ENCODE results near the gene HLA-DOB.

Gene HLA-DOB

GRCh38 chr6:32816746-32817204 lies at the start of gene HLA-DOB:
TSS of gene HLA-DOB (minus strand) at chr6:32817002. CDS start at chr6:32816951, 51 bp downstream.
- Histone ChIP-seq H3K4me1 (ENCODE audit: low read length) (peaks cover 26% of the 10 kb centered on the region), H3K4me2 (ENCODE audit: low read depth, low read length) (peak within 1 kb of the TSS; percentile 85), H3K79me2 (ENCODE audit: low read length) (no peaks in the 10 kb centered on the region), H3K4me3 (ENCODE audit: low read length) (peak within 1 kb of the TSS; percentile 44), H3F3A (ENCODE audit: insufficient read depth, low read length) (peaks cover 17% of the 10 kb centered on the region), H3K27me3 (replicated peaks; ENCODE audit: insufficient read depth, low read length) (no peaks in the 10 kb centered on the region), H3K27ac (ENCODE audit: low read length) (peak within 1 kb of the TSS; percentile 76), H3K9me3 (replicated peaks; ENCODE audit: insufficient read depth, low read length) (no peaks in the 10 kb centered on the region), H3K9me2 (replicated peaks; ENCODE audit: insufficient read depth, low read length) (no peaks in the 10 kb centered on the region), H2AFZ (ENCODE audit: low read length) (peak within 1 kb of the TSS; percentile 60), H3K9ac (ENCODE audit: low read length) (peak within 1 kb of the TSS; percentile 20; the same call in 1 of the 2 replicates), H4K20me1 (ENCODE audit: insufficient read depth, low read length) (no peaks in the 10 kb centered on the region), H3K36me3 (replicated peaks; ENCODE audit: insufficient read depth, low read length) (no peaks in the 10 kb centered on the region)
- DNase-seq: peak; percentile 53
- TF ChIP-seq EZH2 (optimal IDR thresholded peaks at IDR 0.05; ENCODE audit: low read depth, low read length) (no peak), CTCF (IDR thresholded peaks at IDR 0.05; ENCODE audit: low read length) (no peak), EZH2phosphoT487 (IDR thresholded peaks at IDR 0.05; ENCODE audit: low read length) (no peak)

DNA sequence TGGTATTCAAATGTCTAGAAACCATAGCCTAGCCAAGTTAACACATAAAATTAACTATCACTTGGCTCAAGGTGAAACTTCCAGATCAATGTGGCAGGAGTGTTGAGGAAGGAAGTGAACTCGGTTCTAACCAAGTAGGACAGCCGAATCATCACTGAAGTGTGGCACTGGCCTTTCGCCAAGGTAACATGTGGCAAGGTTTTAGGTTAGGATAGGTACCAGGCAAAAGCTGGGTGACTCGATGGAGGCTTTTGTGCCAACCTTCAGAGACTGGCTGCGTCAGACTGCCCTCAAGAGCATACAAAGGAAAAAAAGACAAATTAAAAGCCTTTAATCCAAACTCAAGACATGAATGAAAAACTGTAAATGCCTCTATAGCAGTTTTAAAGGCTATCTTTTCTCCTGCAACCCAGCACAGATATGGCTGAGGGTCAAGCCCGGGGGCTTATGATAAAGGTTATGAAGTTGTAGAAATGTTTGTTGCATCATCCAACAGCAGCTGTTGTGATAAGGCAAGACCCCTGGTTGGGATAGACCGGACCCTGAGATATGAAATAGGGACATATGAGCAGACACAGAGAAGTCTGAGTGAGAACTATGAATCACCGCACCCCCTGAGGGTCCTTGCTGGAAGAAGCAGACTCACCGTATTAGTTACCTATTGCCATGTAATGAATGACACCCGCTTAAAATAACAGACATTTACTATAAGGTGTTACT lies 49.1 kb upstream of the HLA-DOB start:
- no peak overlapping the region for H2AFZ ChIP-seq (ENCODE audit: low read length)
- no peak for TF ChIP-seq EZH2phosphoT487 (IDR thresholded peaks at IDR 0.05; ENCODE audit: low read length)
- no peak for TF ChIP-seq CTCF (IDR thresholded peaks at IDR 0.05; ENCODE audit: low read length)
- no peak overlapping the region for H3K27ac ChIP-seq (ENCODE audit: low read length)
- H3F3A ChIP-seq (ENCODE audit: insufficient read depth, low read length): no peaks in the 10 kb centered on the region
- 0 out of 2 replicates have a peak, but pooled peaks cover 3% of the 10 kb centered on the region for H3K4me1 ChIP-seq (ENCODE audit: low read length)
- DNase-seq: no peak
- H4K20me1 ChIP-seq (ENCODE audit: insufficient read depth, low read length): no peaks in the 10 kb centered on the region
- H3K36me3 ChIP-seq (replicated peaks; ENCODE audit: insufficient read depth, low read length): no peaks in the 10 kb centered on the region
- H3K79me2 ChIP-seq (ENCODE audit: low read length): no peaks in the 10 kb centered on the region
- no peaks in the 10 kb centered on the region for H3K9me2 ChIP-seq (replicated peaks; ENCODE audit: insufficient read depth, low read length)
- no peaks in the 10 kb centered on the region for H3K27me3 ChIP-seq (replicated peaks; ENCODE audit: insufficient read depth, low read length)
- no peaks in the 10 kb centered on the region for H3K9me3 ChIP-seq (replicated peaks; ENCODE audit: insufficient read depth, low read length)
- H3K9ac ChIP-seq (ENCODE audit: low read length): no peak overlapping the region
- no peak overlapping the region for H3K4me3 ChIP-seq (ENCODE audit: low read length)
- H3K4me2 ChIP-seq (ENCODE audit: low read depth, low read length): no peak overlapping the region

- Histone ChIP-seq H3K27ac (ENCODE audit: low read length) (no peak overlapping the region), H3K79me2 (ENCODE audit: low read length) (no peaks in the 10 kb centered on the region), H2AFZ (ENCODE audit: low read length) (no peak overlapping the region), H3K9me3 (replicated peaks; ENCODE audit: insufficient read depth, low read length) (no peaks in the 10 kb centered on the region), H3K9me2 (replicated peaks; ENCODE audit: insufficient read depth, low read length) (no peaks in the 10 kb centered on the region), H3K9ac (ENCODE audit: low read length) (no peak overlapping the region), H3K4me3 (ENCODE audit: low read length) (no peak overlapping the region), H3K27me3 (replicated peaks; ENCODE audit: insufficient read depth, low read length) (no peaks in the 10 kb centered on the region), H3K36me3 (replicated peaks; ENCODE audit: insufficient read depth, low read length) (no peaks in the 10 kb centered on the region), H3F3A (ENCODE audit: insufficient read depth, low read length) (no peaks in the 10 kb centered on the region), H3K4me1 (ENCODE audit: low read length) (peaks cover 8% of the 10 kb centered on the region; the same call in 1 of the 2 replicates), H3K4me2 (ENCODE audit: low read depth, low read length) (no peak overlapping the region), H4K20me1 (ENCODE audit: insufficient read depth, low read length) (no peaks in the 10 kb centered on the region)
- no peak for DNase-seq
- no peak for TF ChIP-seq EZH2phosphoT487 (IDR thresholded peaks at IDR 0.05; ENCODE audit: low read length)
Observed at GRCh38 chr6:32862725-32863124, 45.9 kb upstream of the HLA-DOB start.

DNA sequence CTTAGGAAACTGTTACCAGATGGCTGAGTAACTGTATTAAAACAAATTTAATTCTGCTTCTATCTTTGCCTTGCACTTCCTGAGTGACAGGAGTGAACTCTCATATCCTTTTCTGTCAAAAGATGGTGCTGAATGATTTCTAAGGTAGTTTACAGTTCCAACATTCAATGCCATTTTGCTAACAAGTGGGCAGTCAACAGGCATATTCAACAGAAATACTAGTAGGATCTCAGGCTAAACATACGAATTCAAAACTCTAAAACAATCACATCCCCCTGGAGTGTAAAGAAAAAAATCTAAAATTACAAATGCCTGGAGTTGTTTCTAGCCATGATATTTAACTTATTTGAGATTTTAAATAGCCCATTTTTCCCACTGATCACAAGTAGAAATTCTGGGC lies 43.9 kb upstream of the HLA-DOB start:
- Histone ChIP-seq H3K4me1 (ENCODE audit: low read length) (peaks cover 9% of the 10 kb centered on the region; the same call in 1 of the 2 replicates), H3K9me3 (replicated peaks; ENCODE audit: insufficient read depth, low read length) (no peaks in the 10 kb centered on the region), H3K9me2 (replicated peaks; ENCODE audit: insufficient read depth, low read length) (no peaks in the 10 kb centered on the region), H3K9ac (ENCODE audit: low read length) (no peak overlapping the region), H4K20me1 (ENCODE audit: insufficient read depth, low read length) (no peaks in the 10 kb centered on the region), H2AFZ (ENCODE audit: low read length) (no peak overlapping the region), H3K79me2 (ENCODE audit: low read length) (peaks cover 8% of the 10 kb centered on the region), H3K4me2 (ENCODE audit: low read depth, low read length) (no peak overlapping the region), H3K27ac (ENCODE audit: low read length) (no peak overlapping the region), H3K36me3 (replicated peaks; ENCODE audit: insufficient read depth, low read length) (no peaks in the 10 kb centered on the region), H3K4me3 (ENCODE audit: low read length) (no peak overlapping the region), H3F3A (ENCODE audit: insufficient read depth, low read length) (no peaks in the 10 kb centered on the region), H3K27me3 (replicated peaks; ENCODE audit: insufficient read depth, low read length) (no peaks in the 10 kb centered on the region)
- no peak for TF ChIP-seq EZH2 (optimal IDR thresholded peaks at IDR 0.05; ENCODE audit: low read depth, low read length)
- no peak for TF ChIP-seq EZH2phosphoT487 (IDR thresholded peaks at IDR 0.05; ENCODE audit: low read length)
- no peak for TF ChIP-seq CTCF (IDR thresholded peaks at IDR 0.05; ENCODE audit: low read length)
- no peak for DNase-seq

Data from MM.1S (cell line).